Prostate gland (tissue), 2 donors: Measurements from ENCODE around the gene ICE2.

Source experiments
- CTCF ChIP-seq, 4 experiments: fragments of 200-600 bp in 2 of 4; fragments of 450-650 bp in 2 of 4; sonication (generic) in 2 of 4; IDR thresholded peaks; 1 replicate in 3 of 4; 2 replicates in 1 of 4; pipeline ENCODE4 v1.5.1; 2016 to 2019; ENCODE audit warnings: antibody characterized with exemption in 4 of 4, mild to moderate bottlenecking in 2 of 4, moderate library complexity in 2 of 4
- POLR2A ChIP-seq: fragments of 450-650 bp; IDR thresholded peaks from one replicate; pipeline ENCODE4 v1.6.1; 2016; ENCODE audit warnings: antibody characterized with exemption, mild to moderate bottlenecking
- POLR2AphosphoS5 ChIP-seq: sonication (generic); formaldehyde crosslinking; IDR thresholded peaks from one replicate; pipeline ENCODE4 v1.6.1; 2017; ENCODE audit warnings: antibody characterized with exemption

- no peak for TF ChIP-seq CTCF (IDR thresholded peaks at IDR 0.05)
- TF ChIP-seq POLR2AphosphoS5, result no peak
- no peak for TF ChIP-seq POLR2A
Observed at GRCh38 chr15:60400944-60401343, 78.0 kb downstream of the ICE2 start.
